ENCODE measurements around the gene RNF10.

GRCh38 chr12:120508537-120508936 is 25.6 kb upstream of the RNF10 start:
- TF ChIP-seq CTCF (conservative IDR thresholded peaks at IDR 0.05; ENCODE audit: low read depth, low read length): no peak
- no peak for TF ChIP-seq CEBPB (IDR thresholded peaks at IDR 0.05; ENCODE audit: low read depth, low read length)
- no peak for TF ChIP-seq POLR2A (IDR thresholded peaks at IDR 0.05; ENCODE audit: low read depth, low read length)

Measured in IMR-90 (cell line).